K562 (cell line): ENCODE measurements around the gene VEGFA. TPM values are rescaled to one million over a fixed set of nuclear protein-coding genes. Genes with fewer than 3 reads are reported as not detected.

Experiments
- BCL6 ChIP-seq: fragments of 250-450 bp; sonication (Bioruptor Pico); IDR thresholded peaks from 2 replicates; pipeline ENCODE4 v1.4.0; 2020
- BCOR ChIP-seq: fragments of 450-650 bp; IDR thresholded peaks from 2 replicates; pipeline ENCODE4 v1.6.1; 2016
- BRD9 ChIP-seq: fragments of 450-650 bp; IDR thresholded peaks from 2 replicates; pipeline ENCODE4 v1.6.1; 2018; ENCODE audit warnings: low read depth; ENCODE audit not compliant: partially characterized antibody
- DMBX1 ChIP-seq: fragments of 250-450 bp; sonication (Bioruptor Pico); IDR thresholded peaks from 2 replicates; pipeline ENCODE4 v1.8.0; 2022; ENCODE audit warnings: inconsistent platforms, mild to moderate bottlenecking, moderate library complexity, borderline replicate concordance
- GABPB1 ChIP-seq: sonication (generic); formaldehyde crosslinking; IDR thresholded peaks from 2 replicates; pipeline ENCODE4 v1.8.0; 2022; ENCODE audit warnings: mild to moderate bottlenecking, missing genetic modification reagents
- HLTF ChIP-seq: fragments of 450-650 bp; IDR thresholded peaks from 2 replicates; pipeline ENCODE4 v1.6.1; 2016
- HOXB6 ChIP-seq: fragments of 250-450 bp; sonication (Bioruptor Pico); IDR thresholded peaks from 2 replicates; pipeline ENCODE4 v1.5.1; 2022; ENCODE audit warnings: mild to moderate bottlenecking, borderline replicate concordance
- KDM5B ChIP-seq: fragments of 200-600 bp; sonication (generic); IDR thresholded peaks from 2 replicates; pipeline ENCODE4 v1.6.1; 2012; ENCODE audit warnings: low read depth, mild to moderate bottlenecking, moderate library complexity, low read length, control low read depth, inconsistent platforms; ENCODE audit not compliant: insufficient replicate concordance
- PATZ1 ChIP-seq: fragments of 250-450 bp; sonication (Bioruptor Pico); IDR thresholded peaks from 2 replicates; pipeline ENCODE4 v1.5.0; 2020; ENCODE audit warnings: mild to moderate bottlenecking, borderline replicate concordance
- POLR2AphosphoS5 ChIP-seq: IDR thresholded peaks from 2 replicates; pipeline ENCODE4 v1.6.1; 2011; ENCODE audit warnings: mild to moderate bottlenecking, low read depth, low read length, moderate library complexity; ENCODE audit not compliant: control insufficient read depth, insufficient read depth
- ZNF436 ChIP-seq: fragments of 250-450, 450-650 bp; sonication (Bioruptor Pico); formaldehyde crosslinking; IDR thresholded peaks from 2 replicates; pipeline ENCODE4 v1.7.0; 2020; ENCODE audit warnings: mild to moderate bottlenecking
- ZNF780A ChIP-seq: fragments of 250-450 bp; sonication (Bioruptor Pico); IDR thresholded peaks from 2 replicates; pipeline ENCODE4 v1.5.0; 2021; ENCODE audit warnings: mild to moderate bottlenecking
- ZSCAN32 ChIP-seq: fragments of 450-650 bp; formaldehyde crosslinking; IDR thresholded peaks from 2 replicates; pipeline ENCODE4 v1.4.0; 2020; ENCODE audit warnings: mild to moderate bottlenecking, moderate library complexity
- polyA plus RNA-seq, 8 experiments: library from polyadenylated mRNA; depleted of rRNA in 4 of 8; stranded (reverse) in 5 of 8; unstranded in 3 of 8; fragments of >200 nt; fragmentation: Nextera tagmentation in 2 of 8; fragmentation: Illumina TruSeq in 1 of 8; extraction: Ambion mirVana in 2 of 8; extraction: Trizol in 1 of 8; gene quantifications; 2 replicates each; pipeline versions ENCODE4 v1.2.1 to v1.2.3, GENCODE V29; 2011 to 2014; ENCODE audit warnings: inconsistent platforms in 1 of 8, missing spikeins in 1 of 8
- total RNA-seq, 7 experiments: library from RNA; depleted of rRNA in 6 of 7; stranded (reverse); fragments of >200 nt in 6 of 7; fragmentation: Illumina TruSeq in 2 of 7; extraction: Trizol in 2 of 7; gene quantifications; 2 replicates each; pipeline versions ENCODE4 v1.2.1 to v1.2.3, GENCODE V29; 2011 to 2021; ENCODE audit warnings: low replicate concordance in 1 of 7
- TF ChIP-seq, protein P1 (sequence below), 2 experiments: fragments of 450-650 bp; formaldehyde crosslinking in 1 of 2; IDR thresholded peaks; 2 replicates each; pipeline versions ENCODE4 v1.4.0 to v1.6.1; 2014 to 2020; ENCODE audit warnings: mild to moderate bottlenecking in 2 of 2, borderline replicate concordance in 1 of 2, low read depth in 1 of 2
- TF ChIP-seq, protein P2 (sequence below), 3 experiments: fragments of 200-800 bp in 1 of 3; sonication (Bioruptor generic) in 1 of 3; sonication (generic) in 1 of 3; formaldehyde crosslinking in 1 of 3; IDR thresholded peaks; 2 replicates each; pipeline versions ENCODE4 v1.6.1 to v1.8.0; 2016 to 2022; ENCODE audit warnings: mild to moderate bottlenecking in 2 of 3, missing compliant biosample characterization in 2 of 3, missing genetic modification characterization in 2 of 3, missing genetic modification reagents in 1 of 3

The VEGFA gene
- total and polyA plus RNA-seq, 9 of the 15 experiments (the other 6 are each of a cell fraction or from before 2014, with no cell fraction given), result 14.0 to 271 (median 124) TPM

DNA sequence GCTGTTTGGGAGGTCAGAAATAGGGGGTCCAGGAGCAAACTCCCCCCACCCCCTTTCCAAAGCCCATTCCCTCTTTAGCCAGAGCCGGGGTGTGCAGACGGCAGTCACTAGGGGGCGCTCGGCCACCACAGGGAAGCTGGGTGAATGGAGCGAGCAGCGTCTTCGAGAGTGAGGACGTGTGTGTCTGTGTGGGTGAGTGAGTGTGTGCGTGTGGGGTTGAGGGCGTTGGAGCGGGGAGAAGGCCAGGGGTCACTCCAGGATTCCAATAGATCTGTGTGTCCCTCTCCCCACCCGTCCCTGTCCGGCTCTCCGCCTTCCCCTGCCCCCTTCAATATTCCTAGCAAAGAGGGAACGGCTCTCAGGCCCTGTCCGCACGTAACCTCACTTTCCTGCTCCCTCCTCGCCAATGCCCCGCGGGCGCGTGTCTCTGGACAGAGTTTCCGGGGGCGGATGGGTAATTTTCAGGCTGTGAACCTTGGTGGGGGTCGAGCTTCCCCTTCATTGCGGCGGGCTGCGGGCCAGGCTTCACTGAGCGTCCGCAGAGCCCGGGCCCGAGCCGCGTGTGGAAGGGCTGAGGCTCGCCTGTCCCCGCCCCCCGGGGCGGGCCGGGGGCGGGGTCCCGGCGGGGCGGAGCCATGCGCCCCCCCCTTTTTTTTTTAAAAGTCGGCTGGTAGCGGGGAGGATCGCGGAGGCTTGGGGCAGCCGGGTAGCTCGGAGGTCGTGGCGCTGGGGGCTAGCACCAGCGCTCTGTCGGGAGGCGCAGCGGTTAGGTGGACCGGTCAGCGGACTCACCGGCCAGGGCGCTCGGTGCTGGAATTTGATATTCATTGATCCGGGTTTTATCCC lies at the start of gene VEGFA (continued):
- TF ChIP-seq, protein P1, sequence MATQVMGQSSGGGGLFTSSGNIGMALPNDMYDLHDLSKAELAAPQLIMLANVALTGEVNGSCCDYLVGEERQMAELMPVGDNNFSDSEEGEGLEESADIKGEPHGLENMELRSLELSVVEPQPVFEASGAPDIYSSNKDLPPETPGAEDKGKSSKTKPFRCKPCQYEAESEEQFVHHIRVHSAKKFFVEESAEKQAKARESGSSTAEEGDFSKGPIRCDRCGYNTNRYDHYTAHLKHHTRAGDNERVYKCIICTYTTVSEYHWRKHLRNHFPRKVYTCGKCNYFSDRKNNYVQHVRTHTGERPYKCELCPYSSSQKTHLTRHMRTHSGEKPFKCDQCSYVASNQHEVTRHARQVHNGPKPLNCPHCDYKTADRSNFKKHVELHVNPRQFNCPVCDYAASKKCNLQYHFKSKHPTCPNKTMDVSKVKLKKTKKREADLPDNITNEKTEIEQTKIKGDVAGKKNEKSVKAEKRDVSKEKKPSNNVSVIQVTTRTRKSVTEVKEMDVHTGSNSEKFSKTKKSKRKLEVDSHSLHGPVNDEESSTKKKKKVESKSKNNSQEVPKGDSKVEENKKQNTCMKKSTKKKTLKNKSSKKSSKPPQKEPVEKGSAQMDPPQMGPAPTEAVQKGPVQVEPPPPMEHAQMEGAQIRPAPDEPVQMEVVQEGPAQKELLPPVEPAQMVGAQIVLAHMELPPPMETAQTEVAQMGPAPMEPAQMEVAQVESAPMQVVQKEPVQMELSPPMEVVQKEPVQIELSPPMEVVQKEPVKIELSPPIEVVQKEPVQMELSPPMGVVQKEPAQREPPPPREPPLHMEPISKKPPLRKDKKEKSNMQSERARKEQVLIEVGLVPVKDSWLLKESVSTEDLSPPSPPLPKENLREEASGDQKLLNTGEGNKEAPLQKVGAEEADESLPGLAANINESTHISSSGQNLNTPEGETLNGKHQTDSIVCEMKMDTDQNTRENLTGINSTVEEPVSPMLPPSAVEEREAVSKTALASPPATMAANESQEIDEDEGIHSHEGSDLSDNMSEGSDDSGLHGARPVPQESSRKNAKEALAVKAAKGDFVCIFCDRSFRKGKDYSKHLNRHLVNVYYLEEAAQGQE (IDR thresholded peaks at IDR 0.05; ENCODE audit: borderline replicate concordance), result peak; percentile 91
- TF ChIP-seq, protein P1 (CRISPR knock-in tag; IDR thresholded peaks at IDR 0.05; ENCODE audit: low read depth), result 0 out of 2 replicates have a peak, but pooled peaks have one; percentile 48
- peak; percentile 97 for TF ChIP-seq BRD9
- TF ChIP-seq DMBX1 (CRISPR knock-in tag), result peak; percentile 60; the same call in 1 of the 2 replicates
- TF ChIP-seq PATZ1, result 0 out of 2 replicates have a peak, but pooled peaks have one; percentile 57
- peak; percentile 72 for TF ChIP-seq ZNF436
- TF ChIP-seq BCOR, result peak; percentile 86
- TF ChIP-seq KDM5B, result peak; percentile 94
- TF ChIP-seq ZSCAN32, result peak; percentile 58; the same call in 1 of the 2 replicates
- TF ChIP-seq BCL6 (CRISPR knock-in tag), result 0 out of 2 replicates have a peak, but pooled peaks have one; percentile 43
- no peak for TF ChIP-seq HOXB6 (CRISPR knock-in tag)
- no peak for TF ChIP-seq ZNF780A
- peak; percentile 92 for TF ChIP-seq POLR2AphosphoS5
- TF ChIP-seq, protein P2, sequence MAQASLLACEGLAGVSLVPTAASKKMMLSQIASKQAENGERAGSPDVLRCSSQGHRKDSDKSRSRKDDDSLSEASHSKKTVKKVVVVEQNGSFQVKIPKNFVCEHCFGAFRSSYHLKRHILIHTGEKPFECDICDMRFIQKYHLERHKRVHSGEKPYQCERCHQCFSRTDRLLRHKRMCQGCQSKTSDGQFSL (CRISPR knock-in tag; IDR thresholded peaks at IDR 0.05), result peak; percentile 63
- TF ChIP-seq, protein P2 (tag; IDR thresholded peaks at IDR 0.05), result peak in 1 of 2 experiments; percentile 97; a peak in 2 of 4 replicates
- TF ChIP-seq HLTF, result peak; percentile 73; the same call in 1 of the 2 replicates
- peak; percentile 24; the same call in 1 of the 2 replicates for TF ChIP-seq GABPB1 (CRISPR knock-in tag)
